HCT116 (cell line): Measurements from ENCODE around the gene CPOX. TPM values are rescaled to one million over a fixed set of nuclear protein-coding genes. Genes with fewer than 3 reads are reported as not detected.

ENCODE experiments used
- ATAC-seq: fragments of 200-7000 bp; cut with Tn5 transposase; 2 replicates; pipeline ENCODE4 v1.9.1; 2020; ENCODE audit warnings: mild to moderate bottlenecking, moderate library complexity
- BruUV-seq: library from RNA; stranded (reverse); fragments of 400-500 nt; replicated peaks from 2 replicates; lab custom pipeline; 2021; lab: Mats Ljungman, UMichigan
- CTCF ChIA-PET: fragments of 300-600 bp; sonication (Branson Sonifier 250); formaldehyde crosslinking; loops from one replicate; lab custom pipeline; 2021; ENCODE audit warnings: antibody characterized with exemption; lab: Charles Lee
- POLR2A ChIA-PET: fragments of 300-600, 350-600 bp; sonication (Branson Sonifier 250); formaldehyde crosslinking; loops from one replicate; lab custom pipeline; 2021; ENCODE audit warnings: antibody characterized with exemption; lab: Charles Lee
- RAD21 ChIA-PET, 2 experiments: fragments of 300-600 bp; sonication (Branson Sonifier 250); formaldehyde crosslinking; loops; one replicate each; lab custom pipeline; 2023; ENCODE audit warnings: low total read pairs in 2 of 2; ENCODE audit not compliant: uncharacterized antibody in 2 of 2, unreplicated experiment in 2 of 2, low non-redundant PET in 1 of 2; lab: Charles Lee
- DNase-seq: peaks from one replicate; pipeline ENCODE4 v3.0.0-alpha.2; 2010; ENCODE audit warnings: low read depth, low spot score
- H2AFZ ChIP-seq: fragments of 200-600 bp; shearing (Covaris generic), sonication (generic); 2 replicates; pipeline ENCODE4 v1.6.1; 2017; ENCODE audit warnings: low read depth, mixed run types, mixed read lengths, antibody characterized with exemption, low read length; ENCODE audit not compliant: poor library complexity, severe bottlenecking
- H3K27ac ChIP-seq: 2 replicates; pipeline ENCODE4 v1.5.1; 2012; ENCODE audit warnings: low read depth, low read length
- H3K27me3 ChIP-seq: fragments of 200-600 bp; sonication (generic); 2 replicates; pipeline ENCODE4 v1.6.1; 2016; ENCODE audit warnings: mixed run types, low read length, mixed read lengths; ENCODE audit not compliant: insufficient read depth
- H3K36me3 ChIP-seq, 2 experiments: fragments of 200-500 bp in 1 of 2; fragments of 200-600 bp in 1 of 2; sonication (Bioruptor generic) in 1 of 2; sonication (generic) in 1 of 2; 2 replicates each; pipeline versions ENCODE4 v1.5.1 to v1.6.1; 2014 to 2016; ENCODE audit warnings: low read length in 2 of 2, inconsistent platforms in 1 of 2, mixed read lengths in 1 of 2, mixed run types in 1 of 2; ENCODE audit not compliant: insufficient read depth in 2 of 2, control insufficient read depth in 1 of 2
- H3K4me1 ChIP-seq, 2 experiments: fragments of 200-600 bp in 1 of 2; sonication (generic) in 1 of 2; 2 replicates each; pipeline versions ENCODE4 v1.5.1 to v1.6.1; 2012 to 2017; ENCODE audit warnings: low read length in 2 of 2, inconsistent platforms in 1 of 2, mild to moderate bottlenecking in 1 of 2, mixed read lengths in 1 of 2, mixed run types in 1 of 2, moderate library complexity in 1 of 2; ENCODE audit not compliant: insufficient read depth in 2 of 2, control insufficient read depth in 1 of 2
- H3K4me2 ChIP-seq: fragments of 200-600 bp; sonication (generic); 2 replicates; pipeline ENCODE4 v1.6.1; 2017; ENCODE audit warnings: mixed run types, low read length, mixed read lengths
- H3K4me3 ChIP-seq, 2 experiments: fragments of 200-600 bp in 1 of 2; sonication (generic) in 1 of 2; replicated peaks in 1 of 2; 2 replicates each; pipeline ENCODE4 v1.5.1; 2011 to 2016; ENCODE audit warnings: low read length in 2 of 2, control low read depth in 1 of 2, low read depth in 1 of 2, mild to moderate bottlenecking in 1 of 2, mixed read lengths in 1 of 2, mixed run types in 1 of 2
- H3K79me2 ChIP-seq: fragments of 200-600 bp; sonication (generic); 2 replicates; pipeline ENCODE4 v1.6.1; 2017; ENCODE audit warnings: mild to moderate bottlenecking, mixed run types, low read length, moderate library complexity, mixed read lengths; ENCODE audit not compliant: insufficient read depth
- H3K9ac ChIP-seq: fragments of 200-600 bp; sonication (generic); 2 replicates; pipeline ENCODE4 v1.6.1; 2016; ENCODE audit warnings: low read length, mixed read lengths
- H3K9me2 ChIP-seq: fragments of 200-600 bp; sonication (generic), shearing (Covaris generic); 2 replicates; pipeline ENCODE4 v1.6.1; 2017; ENCODE audit warnings: mixed run types, mild to moderate bottlenecking, moderate library complexity; ENCODE audit not compliant: insufficient read depth
- H3K9me3 ChIP-seq, 2 experiments: fragments of 200-500 bp in 1 of 2; fragments of 200-600 bp in 1 of 2; sonication (Bioruptor generic) in 1 of 2; sonication (generic) in 1 of 2; 2 replicates each; pipeline ENCODE4 v1.6.1; 2014 to 2017; ENCODE audit warnings: low read length in 2 of 2, mixed read lengths in 2 of 2, inconsistent platforms in 1 of 2, low read depth in 1 of 2, mild to moderate bottlenecking in 1 of 2, mixed run types in 1 of 2, moderate library complexity in 1 of 2; ENCODE audit not compliant: control insufficient read depth in 1 of 2, insufficient read depth in 1 of 2
- H4K20me1 ChIP-seq: fragments of 200-600 bp; sonication (generic), shearing (Covaris generic); 2 replicates; pipeline ENCODE4 v1.6.1; 2017; ENCODE audit warnings: mixed run types, mild to moderate bottlenecking, moderate library complexity; ENCODE audit not compliant: insufficient read depth
- ELF1 ChIP-seq: IDR thresholded peaks from 2 replicates; pipeline ENCODE4 v1.6.1; 2012; ENCODE audit warnings: low read depth, borderline replicate concordance
- EZH2phosphoT487 ChIP-seq: fragments of 200-600 bp; IDR thresholded peaks from 2 replicates; pipeline ENCODE4 v1.6.1; 2018; ENCODE audit warnings: antibody characterized with exemption, borderline replicate concordance
- RAD21 ChIP-seq: IDR thresholded peaks from 2 replicates; pipeline ENCODE4 v1.6.1; 2012; ENCODE audit warnings: low read depth, mild to moderate bottlenecking
- ZBTB33 ChIP-seq: IDR thresholded peaks from 2 replicates; pipeline ENCODE4 v1.6.1; 2011; ENCODE audit warnings: mild to moderate bottlenecking, low read length, moderate library complexity; ENCODE audit not compliant: insufficient replicate concordance; ENCODE audit errors: extremely low read depth
- ZNF274 ChIP-seq: fragments of 200-500 bp; sonication (Bioruptor generic); IDR thresholded peaks from 2 replicates; pipeline ENCODE4 v1.6.1; 2014; ENCODE audit warnings: mild to moderate bottlenecking, low read depth, low read length, inconsistent platforms
- intact Hi-C: fragments of 100-400 bp; cut with micrococcal nuclease; formaldehyde crosslinking; loops from 2 replicates; pipeline ENCODE4 v1.10.0; 2022
- total RNA-seq: library from RNA; stranded (reverse); gene quantifications from one replicate; pipeline ENCODE4 v1.2.1, GENCODE V29; 2021; ENCODE audit not compliant: unreplicated experiment
- TF ChIP-seq, protein P1 (sequence below), 3 experiments: fragments of 200-600 bp in 1 of 3; sonication (generic) in 1 of 3; IDR thresholded peaks in 2 of 3; conservative IDR thresholded peaks in 1 of 3; 2 replicates each; pipeline ENCODE4 v1.5.1; 2012 to 2017; ENCODE audit warnings: low read depth in 2 of 3, low read length in 2 of 3, antibody characterized with exemption in 1 of 3, borderline replicate concordance in 1 of 3, control low read depth in 1 of 3, mild to moderate bottlenecking in 1 of 3, mixed read lengths in 1 of 3, mixed run types in 1 of 3, moderate library complexity in 1 of 3; ENCODE audit not compliant: insufficient read depth in 1 of 3
- TF ChIP-seq, protein P2 (sequence below): IDR thresholded peaks from 2 replicates; pipeline ENCODE4 v1.6.1; 2012

Gene CPOX
- total RNA-seq, 1 experiment from 2014 or later = 353 TPM

GRCh38 chr3:98588065-98588464, 5.3 kb downstream of the CPOX start:
- H3K79me2 ChIP-seq = peaks cover 99% of the 10 kb centered on the region
- H3K4me3 ChIP-seq = no peak overlapping the region
- ChIA-PET POLR2A (no interaction called here), RAD21 (no interaction called here), CTCF (interaction anchor here (1.0 to 3.6 kb wide), 7 partner anchors 9 to 256 kb away, joined by 3 to 13 read pairs (median 7); no protein-coding TSS in a partner anchor)
- H3K9me2 ChIP-seq = no peaks in the 10 kb centered on the region
- peak overlapping the region; percentile 27; the same call in 1 of the 2 replicates for H3K4me2 ChIP-seq
- no peaks in the 10 kb centered on the region for H3K9me3 ChIP-seq
- intact Hi-C loops = loop anchor here (5.0 kb wide), 3 partner anchors 66 to 546 kb away; partner anchors contain the start of gene CLDND1
- ATAC-seq (no peak), DNase-seq (no peak)
- H3K27me3 ChIP-seq = no peaks in the 10 kb centered on the region
- H4K20me1 ChIP-seq = peaks cover 7% of the 10 kb centered on the region; the same call in 1 of the 2 replicates
- peak overlapping the region; percentile 93; the same call in 1 of the 2 replicates for H3K27ac ChIP-seq
- peaks cover 55 to 71% of the 10 kb centered on the region in 2 experiments for H3K36me3 ChIP-seq
- H3K9ac ChIP-seq = no peak overlapping the region
- TF ChIP-seq, protein P1, sequence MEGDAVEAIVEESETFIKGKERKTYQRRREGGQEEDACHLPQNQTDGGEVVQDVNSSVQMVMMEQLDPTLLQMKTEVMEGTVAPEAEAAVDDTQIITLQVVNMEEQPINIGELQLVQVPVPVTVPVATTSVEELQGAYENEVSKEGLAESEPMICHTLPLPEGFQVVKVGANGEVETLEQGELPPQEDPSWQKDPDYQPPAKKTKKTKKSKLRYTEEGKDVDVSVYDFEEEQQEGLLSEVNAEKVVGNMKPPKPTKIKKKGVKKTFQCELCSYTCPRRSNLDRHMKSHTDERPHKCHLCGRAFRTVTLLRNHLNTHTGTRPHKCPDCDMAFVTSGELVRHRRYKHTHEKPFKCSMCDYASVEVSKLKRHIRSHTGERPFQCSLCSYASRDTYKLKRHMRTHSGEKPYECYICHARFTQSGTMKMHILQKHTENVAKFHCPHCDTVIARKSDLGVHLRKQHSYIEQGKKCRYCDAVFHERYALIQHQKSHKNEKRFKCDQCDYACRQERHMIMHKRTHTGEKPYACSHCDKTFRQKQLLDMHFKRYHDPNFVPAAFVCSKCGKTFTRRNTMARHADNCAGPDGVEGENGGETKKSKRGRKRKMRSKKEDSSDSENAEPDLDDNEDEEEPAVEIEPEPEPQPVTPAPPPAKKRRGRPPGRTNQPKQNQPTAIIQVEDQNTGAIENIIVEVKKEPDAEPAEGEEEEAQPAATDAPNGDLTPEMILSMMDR (IDR thresholded peaks at IDR 0.05 in 2 of 3, conservative IDR thresholded peaks at IDR 0.05 in 1 of 3; ENCODE audit: borderline replicate concordance in 1 of 3, insufficient read depth in 1 of 3, low read depth in 2 of 3, low read length in 2 of 3) = peak; percentile 37 to 70 (median 64); a peak in 5 of 6 replicates
- no peak for TF ChIP-seq ZBTB33
- peak; percentile 64 for TF ChIP-seq RAD21
- TF ChIP-seq, protein P2, sequence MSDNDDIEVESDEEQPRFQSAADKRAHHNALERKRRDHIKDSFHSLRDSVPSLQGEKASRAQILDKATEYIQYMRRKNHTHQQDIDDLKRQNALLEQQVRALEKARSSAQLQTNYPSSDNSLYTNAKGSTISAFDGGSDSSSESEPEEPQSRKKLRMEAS = no peak
- no peak for TF ChIP-seq EZH2phosphoT487
- TF ChIP-seq ZNF274 = no peak
- no peak for TF ChIP-seq ELF1
- no peak overlapping the region for H2AFZ ChIP-seq
- H3K4me1 ChIP-seq = peaks cover 75 to 91% of the 10 kb centered on the region in 2 experiments
- no TSS peak for BruUV-seq
